ENCODE measurements around the gene NCKAP5.
"Not testable (repeated sequence)": the region's sequence is repeated elsewhere in the genome, so short reads cannot be mapped to it uniquely, and the experiment has no call there.

NCKAP5 gene

DNA sequence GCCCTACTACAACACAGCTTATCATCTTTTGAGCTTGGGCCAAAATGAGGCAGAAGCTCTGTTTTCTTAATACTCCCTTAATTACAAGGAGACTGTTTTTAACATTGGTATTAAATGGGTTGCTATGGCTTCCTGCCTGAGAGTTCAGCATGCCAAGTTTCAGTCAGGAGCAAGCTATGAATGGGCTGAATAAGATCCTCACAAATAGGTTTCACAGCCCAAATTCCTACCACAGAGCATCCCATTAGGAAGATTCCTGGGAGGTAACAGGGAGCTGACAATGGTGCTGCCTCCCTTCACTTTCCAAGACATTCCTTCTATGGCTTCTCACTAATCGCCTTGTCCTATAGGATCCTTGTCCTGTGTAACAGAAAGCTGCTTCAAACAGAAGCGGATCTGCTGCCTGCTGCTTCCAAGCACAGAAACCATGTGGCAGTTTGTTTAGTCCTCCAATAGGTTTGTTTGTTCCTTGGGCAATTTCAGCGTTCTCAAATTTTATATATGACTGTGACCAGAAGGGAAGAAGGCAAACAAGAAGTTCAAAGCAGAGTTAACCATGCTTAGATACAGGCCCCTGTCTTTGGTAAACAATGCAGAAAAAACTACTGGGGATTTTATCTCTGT, 70.9 kb downstream of the NCKAP5 start:
- DNase-seq (ENCODE audit: low read depth): no peak

DNA sequence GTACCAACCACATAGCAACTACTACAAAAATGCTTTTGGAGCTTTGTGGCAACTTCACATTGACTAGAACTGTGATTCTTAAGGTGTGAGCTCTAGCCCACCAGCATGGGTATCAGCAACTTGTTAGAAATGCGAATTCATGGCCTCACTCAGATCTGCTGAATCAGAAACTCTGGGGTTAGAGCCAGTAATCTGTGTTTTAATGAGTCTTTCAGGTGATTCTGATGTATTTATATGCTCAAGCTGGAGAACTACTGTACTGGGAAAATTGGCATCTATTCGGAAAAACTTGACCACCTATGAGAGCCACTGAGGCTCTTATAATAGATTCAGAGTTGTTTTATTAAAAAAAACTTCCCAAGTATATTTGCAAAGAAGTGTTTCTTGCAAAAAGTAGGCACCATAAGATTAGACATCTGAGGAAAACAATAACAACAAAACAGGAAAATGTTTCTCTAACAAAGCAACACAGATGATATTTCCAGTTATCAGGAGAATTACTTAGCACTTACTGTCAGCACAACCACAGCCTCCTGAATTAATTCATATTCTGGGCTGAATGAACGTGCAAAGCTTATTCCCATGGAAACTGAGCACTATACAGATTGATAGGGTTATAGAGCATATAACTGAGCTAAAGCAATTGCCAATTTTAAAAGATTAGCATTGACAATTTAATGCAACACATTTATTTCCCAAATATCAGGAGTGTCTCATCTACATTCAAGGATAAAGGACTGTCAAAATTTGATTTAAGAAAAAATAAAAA, 71.6 kb downstream of the NCKAP5 start:
- no peak for DNase-seq (ENCODE audit: low read depth)

DNA sequence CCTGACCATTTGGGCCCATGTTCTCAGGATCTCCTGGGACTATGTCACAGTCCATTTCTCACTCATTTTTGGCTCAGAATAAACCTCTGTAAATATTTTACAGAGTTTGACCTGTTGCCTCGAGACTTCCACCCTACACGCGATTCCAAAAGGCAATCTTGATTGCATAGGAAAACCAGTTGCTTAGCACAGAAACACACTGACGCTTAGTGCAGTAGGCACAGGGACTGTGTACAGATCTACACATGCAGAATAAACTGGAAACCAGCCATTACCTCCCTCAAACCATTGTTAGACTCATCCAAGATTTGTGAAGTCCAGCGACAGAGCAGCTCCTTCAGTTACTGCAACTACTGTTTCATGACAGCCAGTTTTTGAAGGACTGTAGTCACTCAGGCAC, 73.0 kb downstream of the NCKAP5 start:
- no peak for DNase-seq (ENCODE audit: low read depth)

DNA sequence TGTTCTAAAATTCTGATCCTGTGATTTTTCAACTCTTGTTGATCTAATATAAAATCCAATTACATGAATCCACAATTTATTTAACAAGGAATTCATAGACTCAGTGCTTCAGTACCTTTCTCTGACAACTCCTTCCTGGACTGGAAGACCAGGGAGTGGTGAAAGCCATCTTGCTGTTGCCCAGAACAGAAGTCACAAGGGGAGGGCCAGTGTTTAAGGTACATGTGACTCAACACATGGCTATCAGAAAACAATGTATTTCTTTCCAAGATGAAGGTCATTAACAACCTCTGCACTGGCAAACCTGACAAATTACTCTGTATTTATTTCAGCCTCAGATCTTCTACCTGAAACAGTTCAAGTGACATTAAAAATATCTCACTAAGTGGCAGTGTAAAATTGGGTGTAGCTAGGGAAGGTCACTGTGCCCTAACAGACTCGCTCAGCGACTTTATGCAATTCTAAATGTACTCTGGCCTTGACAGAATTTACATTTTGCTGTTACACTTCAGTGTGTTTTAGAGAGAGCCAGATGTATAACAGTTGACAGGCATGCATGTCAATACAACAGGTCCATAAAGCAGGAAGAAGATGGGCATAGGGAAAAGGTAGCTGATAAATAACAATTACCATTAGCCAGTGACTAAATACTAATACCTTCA, 75.4 kb downstream of the NCKAP5 start:
- DNase-seq (ENCODE audit: low read depth): no peak

DNA sequence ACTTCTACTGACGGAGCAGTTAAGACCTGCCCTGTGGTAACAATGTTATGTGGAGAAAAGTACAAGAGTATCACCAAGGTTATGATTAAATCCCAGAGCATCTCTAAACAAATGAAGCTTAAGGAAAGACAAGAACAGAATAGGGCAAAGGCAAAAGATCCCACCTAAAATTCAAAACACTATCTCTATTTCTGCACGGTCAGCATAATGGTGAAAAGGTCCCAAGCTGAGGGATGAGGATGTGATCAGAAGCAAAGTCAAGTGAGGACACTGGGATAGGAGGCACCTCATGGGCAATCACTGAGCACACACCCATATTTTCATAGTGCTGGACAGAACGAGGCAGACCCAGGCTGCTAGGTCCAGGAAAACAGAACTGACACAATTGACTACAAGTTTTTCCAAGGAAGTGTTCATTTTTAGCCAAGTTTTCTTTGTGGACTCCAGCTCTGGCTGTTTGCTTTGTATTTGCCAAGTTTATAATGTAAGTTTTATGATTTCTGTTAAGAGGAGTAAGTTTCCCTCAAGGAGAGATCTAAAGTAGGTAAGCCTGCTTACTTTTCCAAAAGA, 77.8 kb downstream of the NCKAP5 start:
- DNase-seq (ENCODE audit: low read depth): no peak

DNA sequence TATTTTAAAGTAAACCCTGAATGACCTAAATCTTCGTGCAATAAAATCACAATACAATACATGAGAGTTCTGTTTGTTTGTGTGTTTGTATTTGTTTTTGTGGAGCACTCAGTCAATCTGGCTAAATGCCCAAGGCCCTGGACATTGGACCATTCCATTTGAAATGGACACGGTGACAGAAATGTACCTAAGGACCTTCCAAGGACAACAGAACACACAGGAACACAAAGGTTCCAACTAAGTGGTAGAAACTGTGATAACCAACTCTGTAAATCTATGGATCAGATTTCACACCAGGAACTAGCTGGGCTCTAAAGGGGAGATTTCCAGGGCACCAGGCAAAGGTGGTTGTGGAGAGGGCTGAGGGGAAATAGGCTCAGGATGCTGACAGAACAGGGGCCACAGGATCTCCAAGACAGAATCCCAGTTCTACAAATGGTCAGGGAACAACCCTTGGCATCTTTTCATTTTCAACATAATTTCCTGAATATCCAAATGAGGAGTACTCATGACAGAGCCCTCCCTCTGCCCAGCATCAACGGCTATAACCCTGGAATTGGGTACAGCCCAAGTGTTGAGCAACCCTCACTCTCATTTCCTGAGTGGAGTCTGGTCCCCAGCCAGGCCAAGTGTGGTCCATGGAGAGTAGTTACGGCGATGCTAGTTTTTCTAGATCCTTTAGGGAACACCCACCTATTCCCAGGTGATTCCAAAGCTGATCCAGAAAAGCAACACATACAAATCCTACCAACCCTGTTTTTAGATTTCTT, 78.4 kb downstream of the NCKAP5 start:
- no peak for DNase-seq (ENCODE audit: low read depth)

DNA sequence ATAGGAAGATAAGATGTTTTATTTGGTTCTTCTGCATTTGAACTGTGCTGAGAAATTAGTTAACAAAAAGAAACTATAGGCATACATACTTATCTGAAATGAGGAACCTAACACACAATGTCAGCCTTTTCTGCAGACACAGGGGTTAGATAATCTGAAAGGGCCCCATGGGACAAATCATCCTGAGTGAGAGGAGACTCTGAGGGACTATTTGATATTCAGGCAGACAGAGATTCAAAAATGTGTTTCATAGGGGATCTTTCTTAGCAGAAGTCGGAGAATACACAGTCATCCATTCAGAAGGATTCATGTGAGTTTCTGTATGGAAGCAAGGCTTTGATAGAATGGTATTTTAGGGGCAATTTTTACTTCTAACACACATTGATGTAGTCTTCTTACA, 79.1 kb downstream of the NCKAP5 start:
- no peak for DNase-seq (ENCODE audit: low read depth)

DNA sequence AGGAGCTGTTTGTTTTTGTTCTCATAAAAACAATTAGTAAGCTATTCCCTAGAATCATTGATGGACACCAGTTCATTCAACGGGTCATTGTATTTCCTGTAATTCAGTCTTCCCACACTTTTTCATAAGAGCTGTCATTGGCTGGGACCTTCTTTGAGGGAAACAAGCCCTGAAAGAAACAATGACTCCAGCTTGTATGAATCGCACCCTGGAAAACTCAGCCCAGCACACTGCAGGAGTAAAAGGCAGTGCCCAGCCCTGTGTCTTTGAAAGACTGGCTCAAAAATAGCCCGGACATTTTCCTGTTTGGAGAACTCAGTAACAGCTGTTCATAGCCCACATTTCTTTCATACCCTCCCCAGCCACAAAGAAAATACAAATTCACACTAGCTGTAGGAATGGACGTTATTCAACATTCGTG, 81.5 kb downstream of the NCKAP5 start:
- DNase-seq (ENCODE audit: low read depth): no peak

DNA sequence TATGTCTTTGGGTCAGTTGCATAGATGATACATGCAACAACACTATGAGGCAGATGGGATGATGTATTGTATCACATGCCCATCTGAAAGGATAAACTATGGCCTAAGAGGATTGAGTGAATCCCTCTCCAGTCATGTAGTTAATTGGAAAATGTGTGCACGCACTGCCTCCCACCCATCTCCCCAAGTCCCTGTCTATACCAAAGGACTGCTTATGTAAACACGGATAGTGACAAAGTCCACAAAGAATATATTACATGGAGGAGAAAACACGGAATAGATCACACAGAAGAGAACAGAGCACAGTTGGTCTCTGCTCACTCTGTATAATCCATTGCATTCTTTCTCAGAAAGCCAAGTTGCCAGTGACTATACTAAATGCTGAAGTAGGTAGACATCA, 82.4 kb downstream of the NCKAP5 start:
- no peak for DNase-seq (ENCODE audit: low read depth)

DNA sequence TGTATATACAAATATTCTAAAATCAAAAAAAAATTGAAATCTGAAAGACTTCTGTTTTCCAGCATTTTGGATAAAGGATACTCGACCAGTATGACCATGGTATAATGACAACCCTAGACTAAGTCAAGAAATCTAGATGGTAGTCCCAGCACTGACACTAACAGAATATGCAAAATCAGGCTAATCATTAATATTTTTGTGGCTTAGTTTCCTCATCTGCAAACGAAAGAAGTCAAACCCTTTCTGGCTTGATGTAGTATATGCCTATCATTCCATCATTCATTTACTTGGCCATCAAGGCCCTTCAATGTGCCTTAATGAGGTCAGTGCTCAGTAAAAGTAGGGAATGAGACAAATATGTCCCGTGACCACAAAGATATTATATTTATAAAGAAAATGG, 83.5 kb downstream of the NCKAP5 start:
- DNase-seq (ENCODE audit: low read depth): no peak

DNA sequence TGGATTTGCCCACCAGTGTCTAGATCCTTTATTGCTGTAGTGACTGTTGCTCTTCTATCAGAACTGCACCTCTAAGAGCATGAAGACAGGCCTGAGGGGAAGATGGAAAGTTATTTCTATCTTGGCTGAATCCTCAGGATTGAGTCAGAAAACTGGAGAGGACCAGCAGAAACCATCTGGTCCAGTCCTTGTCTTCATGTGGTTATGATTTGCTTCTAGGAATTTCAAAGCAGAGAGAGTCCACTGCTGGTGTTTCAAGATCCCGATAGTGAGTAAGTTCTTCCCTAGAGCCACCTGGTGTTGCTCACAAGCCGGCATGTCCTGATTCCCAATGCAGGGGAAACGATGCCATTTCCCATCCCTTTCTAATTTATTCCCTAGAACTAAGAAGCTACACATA, 84.2 kb downstream of the NCKAP5 start:
- DNase-seq (ENCODE audit: low read depth): no peak

DNA sequence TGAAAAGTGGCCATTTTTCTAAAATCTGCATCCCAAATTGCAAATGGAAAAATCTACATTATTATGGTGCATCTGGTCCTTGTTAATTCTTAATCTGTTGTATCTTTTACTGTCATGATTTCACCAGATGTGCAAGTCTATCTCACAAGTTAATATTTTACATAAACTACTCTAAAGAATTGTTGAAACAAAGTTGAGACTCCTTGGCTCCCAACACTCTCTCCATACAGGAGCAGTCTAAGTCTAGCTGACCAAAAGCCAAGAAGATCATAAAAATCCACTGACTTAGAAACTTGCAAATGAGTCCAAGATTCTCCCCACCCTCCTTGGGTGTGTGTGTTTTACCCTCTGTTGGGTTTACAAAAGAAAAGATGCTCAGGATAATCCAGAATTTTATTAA, 85.1 kb downstream of the NCKAP5 start:
- no peak for DNase-seq (ENCODE audit: low read depth)

DNA sequence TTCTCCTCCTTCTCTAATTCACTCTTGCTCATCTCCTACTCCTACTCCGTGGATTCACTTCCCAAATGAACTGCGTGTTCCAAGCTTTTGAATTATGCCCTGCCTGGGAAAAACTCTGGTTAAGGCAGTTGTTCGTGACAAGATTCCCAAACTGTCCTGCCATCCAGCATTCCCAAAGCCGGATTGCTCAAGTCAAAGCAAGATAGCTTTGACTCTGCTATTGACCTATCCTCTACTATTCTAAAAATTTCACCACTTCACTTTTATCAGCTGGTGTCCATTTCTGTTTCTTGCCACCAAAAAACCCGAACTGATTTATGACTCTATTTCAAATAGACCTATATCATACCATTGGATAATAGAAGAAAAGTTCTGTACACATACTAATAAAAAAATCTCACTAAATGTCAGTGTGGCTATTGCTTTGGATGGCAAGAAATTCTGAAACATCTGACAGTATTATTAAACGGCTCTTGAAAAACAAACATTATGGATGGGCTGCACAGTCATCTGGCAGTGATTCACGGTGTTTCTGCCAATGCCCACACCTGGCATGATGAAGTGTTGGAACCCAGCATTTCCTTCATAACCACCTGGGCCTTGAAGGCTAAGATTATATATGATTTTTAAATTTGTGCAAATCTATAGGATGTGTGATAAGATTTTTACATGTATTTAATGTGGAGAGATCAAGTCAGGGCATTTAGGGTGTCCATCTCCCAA, 87.4 kb downstream of the NCKAP5 start:
- DNase-seq (ENCODE audit: low read depth): no peak

DNA sequence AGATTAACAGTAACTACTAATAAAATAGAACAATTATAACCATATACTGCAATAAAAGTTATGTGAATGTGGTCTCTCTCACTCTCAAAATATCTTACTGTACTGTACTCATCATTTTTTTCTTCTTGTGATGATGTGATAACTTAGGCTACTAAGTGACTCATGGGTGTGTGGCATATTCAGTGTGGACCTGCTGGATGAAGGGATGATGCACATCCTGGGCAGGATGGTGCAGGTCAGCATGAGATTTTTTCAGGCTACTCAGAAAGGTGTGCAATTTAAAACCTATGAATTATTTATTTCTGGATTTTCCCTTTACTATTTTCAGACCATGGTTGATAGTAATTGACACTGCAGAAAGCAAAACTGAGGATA, 90.7 kb downstream of the NCKAP5 start:
- no peak for DNase-seq (ENCODE audit: low read depth)

DNA sequence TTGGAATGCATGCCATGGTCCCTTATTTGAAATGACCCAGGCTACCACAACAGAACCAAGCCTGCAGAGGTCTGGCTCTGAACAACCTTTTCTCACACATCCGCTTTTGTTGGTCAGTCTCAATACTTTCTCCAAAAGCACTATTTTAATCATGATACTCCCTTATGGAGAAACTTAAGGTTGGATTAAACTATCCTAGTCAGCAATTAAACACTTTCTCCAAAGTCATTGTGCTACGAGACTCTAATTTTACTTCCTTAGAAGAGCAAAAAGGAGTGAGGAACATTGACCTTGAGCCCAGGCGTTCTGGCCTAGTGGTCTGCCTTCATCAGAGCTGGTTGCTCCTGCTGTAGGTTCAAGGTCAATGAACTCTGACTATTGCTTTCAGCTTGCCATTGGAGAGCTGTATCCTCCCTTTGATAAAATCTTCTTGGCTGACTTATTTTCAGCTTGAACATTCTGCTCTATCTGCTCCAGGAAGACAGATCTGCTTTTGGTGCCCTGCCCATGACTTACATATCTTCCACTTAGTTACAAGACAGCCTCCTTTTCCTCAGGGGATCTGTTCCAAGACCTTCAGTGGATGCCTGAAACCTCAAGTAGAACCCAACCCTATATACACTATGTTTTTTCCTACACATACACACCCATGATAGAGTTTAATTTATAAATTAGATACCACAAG, 91.2 kb downstream of the NCKAP5 start:
- no peak for DNase-seq (ENCODE audit: low read depth)

DNA sequence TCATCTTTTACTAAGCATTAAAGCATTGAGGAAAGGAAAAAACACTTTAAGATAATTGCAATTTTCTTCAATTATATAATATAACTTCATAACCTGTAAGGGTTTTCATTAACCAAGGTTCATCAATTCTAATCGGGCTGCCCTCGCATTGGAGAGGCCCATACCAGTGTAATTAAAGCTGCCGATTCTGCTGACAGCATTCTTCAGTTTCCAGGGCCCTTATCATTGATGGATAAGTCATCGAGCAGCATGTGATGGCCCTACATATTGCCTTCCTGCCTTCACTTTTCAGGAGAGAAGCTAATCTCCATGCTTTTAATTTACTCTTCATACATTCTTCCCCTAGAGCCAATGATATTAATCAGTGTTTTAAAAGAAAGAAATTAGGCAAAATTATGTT, 92.0 kb downstream of the NCKAP5 start:
- DNase-seq (ENCODE audit: low read depth): no peak

DNA sequence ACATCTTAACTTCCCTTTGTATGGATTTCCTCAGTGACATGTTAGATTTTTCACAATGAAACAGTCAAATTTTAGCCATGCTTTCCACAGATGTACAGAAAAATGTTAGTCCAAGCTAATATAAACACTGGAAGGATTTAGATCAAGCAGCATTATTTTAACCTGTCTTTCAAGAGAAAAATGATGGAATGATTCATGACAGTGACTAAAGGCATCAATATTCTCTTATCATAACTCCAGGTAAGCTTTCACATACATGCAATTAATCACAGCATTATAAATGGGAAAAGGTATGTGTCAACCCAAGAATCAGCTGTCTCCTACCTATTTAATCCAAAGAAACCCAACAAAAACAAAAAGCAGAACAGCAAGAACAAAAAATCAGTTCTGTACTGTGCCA, 92.7 kb downstream of the NCKAP5 start:
- DNase-seq (ENCODE audit: low read depth): no peak

DNA sequence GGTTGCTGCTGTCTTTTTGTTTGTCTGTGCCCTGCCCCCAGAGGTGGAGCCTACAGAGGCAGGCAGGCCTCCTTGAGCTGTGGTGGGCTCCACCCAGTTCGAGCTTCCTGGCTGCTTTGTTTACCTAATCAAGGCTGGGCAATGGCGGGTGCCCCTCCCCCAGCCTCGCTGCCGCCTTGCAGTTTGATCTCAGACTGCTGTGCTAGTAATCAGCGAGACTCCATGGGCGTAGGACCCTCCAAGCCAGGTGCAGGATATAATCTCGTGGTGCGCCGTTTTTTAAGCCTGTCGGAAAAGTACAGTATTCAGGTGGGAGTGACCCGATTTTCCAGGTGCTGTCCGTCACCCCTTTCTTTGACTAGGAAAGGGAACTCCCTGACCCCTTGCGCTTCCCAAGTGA, 97.8 kb downstream of the NCKAP5 start:
- not testable (repeated sequence) for DNase-seq (ENCODE audit: low read depth)

DNA sequence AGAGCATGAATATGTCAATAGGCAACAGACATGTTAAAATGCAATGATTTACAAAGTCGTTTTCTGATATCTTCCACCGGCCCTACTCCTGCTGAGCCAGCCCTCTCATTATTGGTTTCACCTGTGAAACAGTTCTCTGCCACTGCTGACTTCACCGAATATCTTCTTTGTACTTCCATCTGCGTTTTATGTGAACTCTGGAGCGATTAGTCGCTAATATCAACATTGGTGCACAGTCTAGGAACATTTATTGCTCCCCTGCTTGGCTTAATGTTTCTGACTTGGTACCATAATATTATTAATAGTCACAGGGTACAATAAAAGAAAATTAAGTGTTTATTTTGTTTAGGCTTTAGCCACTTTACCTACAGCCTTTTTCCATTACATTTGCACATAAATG, 105.5 kb downstream of the NCKAP5 start:
- DNase-seq (ENCODE audit: low read depth): no peak

DNA sequence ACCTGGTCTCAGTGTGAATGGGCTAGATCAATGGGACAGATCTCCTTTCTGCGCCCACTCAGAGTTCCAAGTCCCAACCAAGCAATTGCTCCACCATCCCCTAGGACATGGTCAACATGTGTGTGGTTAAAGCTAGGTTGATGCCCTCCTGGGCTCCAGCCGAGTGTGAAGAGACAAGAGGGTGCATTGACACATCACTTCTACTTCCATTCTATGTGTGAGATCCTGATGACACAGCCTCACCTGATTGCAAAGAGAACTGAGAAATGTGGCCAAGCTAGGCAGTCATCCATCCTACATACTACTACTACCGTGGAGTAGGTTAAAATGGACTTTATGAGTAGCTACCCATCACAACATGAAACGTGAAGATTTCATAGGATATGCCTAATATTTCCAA, 106.8 kb downstream of the NCKAP5 start:
- DNase-seq (ENCODE audit: low read depth): no peak

DNA sequence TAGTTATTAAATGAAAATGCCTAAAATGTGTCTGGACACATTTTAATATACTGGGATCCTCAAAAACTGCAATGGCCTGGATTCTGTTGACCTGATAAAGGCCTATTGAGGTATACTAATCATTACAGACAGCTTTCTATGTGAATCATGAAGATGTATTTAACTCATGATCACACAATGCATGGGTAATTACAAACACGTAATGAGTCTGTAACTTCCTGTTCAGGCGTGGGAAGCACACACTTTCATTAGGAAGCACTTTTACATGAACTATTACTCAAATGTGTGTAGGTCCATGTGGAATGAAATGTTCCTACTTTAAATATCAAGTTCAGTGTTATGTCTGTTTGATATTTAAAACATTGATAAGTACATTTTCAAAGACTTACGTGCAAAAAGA, 108.7 kb downstream of the NCKAP5 start:
- DNase-seq (ENCODE audit: low read depth): no peak
